H9 (cell line): ENCODE measurements around the gene CDC45. TPM values are rescaled to one million over a fixed set of nuclear protein-coding genes. Genes with fewer than 3 reads are reported as not detected.

Source experiments
- DNase-seq: peaks from one replicate; pipeline ENCODE4 v3.0.0-alpha.2; 2017
- H2AFZ ChIP-seq: one replicate; pipeline ENCODE4 v1.6.1; 2013; ENCODE audit warnings: mild to moderate bottlenecking, low read length, control low read depth, moderate library complexity
- H2AK5ac ChIP-seq: 2 replicates; pipeline ENCODE4 v1.6.1; 2013; ENCODE audit warnings: low read length, control low read depth, mixed read lengths; ENCODE audit not compliant: insufficient read length
- H2BK120ac ChIP-seq: one replicate; pipeline ENCODE4 v1.6.1; 2013; ENCODE audit warnings: low read depth, mild to moderate bottlenecking, low read length, control low read depth, inconsistent platforms; ENCODE audit not compliant: poor library complexity, severe bottlenecking
- H2BK12ac ChIP-seq: 2 replicates; pipeline ENCODE4 v1.6.1; 2013; ENCODE audit warnings: low read length, control low read depth, mixed read lengths, low read depth; ENCODE audit not compliant: insufficient read length
- H2BK15ac ChIP-seq: 2 replicates; pipeline ENCODE4 v1.6.1; 2013; ENCODE audit warnings: low read depth, low read length, control low read depth
- H2BK20ac ChIP-seq: one replicate; pipeline ENCODE4 v1.6.1; 2013; ENCODE audit warnings: low read depth, mild to moderate bottlenecking, low read length, control low read depth, inconsistent platforms; ENCODE audit not compliant: poor library complexity, severe bottlenecking
- H2BK5ac ChIP-seq: 2 replicates; pipeline ENCODE4 v1.6.1; 2013; ENCODE audit warnings: low read length, control low read depth, mixed read lengths; ENCODE audit not compliant: insufficient read length
- H3K14ac ChIP-seq: 2 replicates; pipeline ENCODE4 v1.6.1; 2013; ENCODE audit warnings: low read length, control low read depth; ENCODE audit not compliant: insufficient read depth
- H3K18ac ChIP-seq: 2 replicates; pipeline ENCODE4 v1.6.1; 2013; ENCODE audit warnings: low read depth, mild to moderate bottlenecking, mixed read lengths, low read length, control low read depth; ENCODE audit not compliant: insufficient read length
- H3K23ac ChIP-seq: 2 replicates; pipeline ENCODE4 v1.6.1; 2013; ENCODE audit warnings: low read length, control low read depth, mixed read lengths, low read depth; ENCODE audit not compliant: insufficient read length
- H3K23me2 ChIP-seq: 2 replicates; pipeline ENCODE4 v1.6.1; 2013; ENCODE audit warnings: low read depth, mild to moderate bottlenecking, mixed read lengths, low read length, control low read depth; ENCODE audit not compliant: insufficient read length, poor library complexity, severe bottlenecking
- H3K27ac ChIP-seq: 2 replicates; pipeline ENCODE4 v1.5.1; 2013; ENCODE audit warnings: low read length, control low read depth, mixed read lengths, low read depth; ENCODE audit not compliant: insufficient read length
- H3K27me3 ChIP-seq: 2 replicates; pipeline ENCODE4 v1.6.1; 2013; ENCODE audit warnings: low read length, control low read depth, inconsistent platforms; ENCODE audit not compliant: insufficient read depth
- H3K4ac ChIP-seq: 2 replicates; pipeline ENCODE4 v1.6.1; 2013; ENCODE audit warnings: low read depth, mild to moderate bottlenecking, control low read depth, inconsistent platforms, low read length, moderate library complexity
- H3K4me1 ChIP-seq: 2 replicates; pipeline ENCODE4 v1.6.1; 2013; ENCODE audit warnings: low read length, control low read depth, inconsistent platforms; ENCODE audit not compliant: insufficient read depth
- H3K4me2 ChIP-seq: 2 replicates; pipeline ENCODE4 v1.6.1; 2013; ENCODE audit warnings: low read length, control low read depth, mixed read lengths; ENCODE audit not compliant: insufficient read length, insufficient read depth
- H3K56ac ChIP-seq: 2 replicates; pipeline ENCODE4 v1.6.1; 2013; ENCODE audit warnings: low read depth, mild to moderate bottlenecking, mixed read lengths, low read length, control low read depth; ENCODE audit not compliant: insufficient read length
- H3K79me1 ChIP-seq: 2 replicates; pipeline ENCODE4 v1.6.1; 2013; ENCODE audit warnings: low read depth, mild to moderate bottlenecking, moderate library complexity, low read length, control low read depth, inconsistent platforms; ENCODE audit not compliant: insufficient read depth, poor library complexity, severe bottlenecking
- H3K79me2 ChIP-seq: 2 replicates; pipeline ENCODE4 v1.6.1; 2013; ENCODE audit warnings: low read length, control low read depth, inconsistent platforms; ENCODE audit not compliant: insufficient read depth
- H3K9ac ChIP-seq: 2 replicates; pipeline ENCODE4 v1.6.1; 2013; ENCODE audit warnings: low read length, control low read depth, mixed read lengths; ENCODE audit not compliant: insufficient read length; ENCODE audit errors: extremely low read depth
- H3K9me3 ChIP-seq: one replicate; pipeline ENCODE4 v1.6.1; 2013; ENCODE audit warnings: low read depth, low read length, inconsistent platforms; ENCODE audit not compliant: control insufficient read depth
- H3T11ph ChIP-seq: one replicate; pipeline ENCODE4 v1.6.1; 2013; ENCODE audit warnings: mild to moderate bottlenecking, low read length, control low read depth, inconsistent platforms
- H4K20me1 ChIP-seq: one replicate; pipeline ENCODE4 v1.6.1; 2013; ENCODE audit not compliant: control insufficient read depth, insufficient read length, insufficient read depth
- H4K5ac ChIP-seq: 2 replicates; pipeline ENCODE4 v1.6.1; 2013; ENCODE audit warnings: low read depth, mild to moderate bottlenecking, mixed read lengths, low read length, control low read depth; ENCODE audit not compliant: insufficient read length
- H4K8ac ChIP-seq: replicated peaks from 2 replicates; pipeline ENCODE4 v1.6.1; 2013; ENCODE audit warnings: low read length, control low read depth, mixed read lengths, low read depth; ENCODE audit not compliant: insufficient read length
- H4K91ac ChIP-seq: 2 replicates; pipeline ENCODE4 v1.6.1; 2013; ENCODE audit warnings: low read depth, mild to moderate bottlenecking, moderate library complexity, mixed read lengths, low read length, control low read depth; ENCODE audit not compliant: insufficient read length
- H3K27ac Mint-ChIP-seq, 3 experiments: 2 replicates in 2 of 3; 3 replicates in 1 of 3; pipeline ENCODE4 v1.8.0; 2020 to 2021; ENCODE audit warnings: mixed read lengths in 3 of 3, mild to moderate bottlenecking in 1 of 3, moderate library complexity in 1 of 3
- H3K27me3 Mint-ChIP-seq: 2 replicates; pipeline ENCODE4 v1.8.0; 2021; ENCODE audit warnings: low read depth, mild to moderate bottlenecking, moderate library complexity, mixed read lengths
- H3K36me3 Mint-ChIP-seq, 3 experiments: 2 replicates in 2 of 3; 3 replicates in 1 of 3; pipeline ENCODE4 v1.8.0; 2020 to 2021; ENCODE audit warnings: low read depth in 3 of 3, mixed read lengths in 3 of 3; ENCODE audit not compliant: insufficient read depth in 1 of 3
- H3K4me1 Mint-ChIP-seq, 2 experiments: 2 replicates each; pipeline ENCODE4 v1.8.0; 2020; ENCODE audit warnings: mixed read lengths in 2 of 2
- H3K4me3 Mint-ChIP-seq, 2 experiments: 2 replicates in 1 of 2; 3 replicates in 1 of 2; pipeline ENCODE4 v1.8.0; 2020 to 2021; ENCODE audit warnings: mild to moderate bottlenecking in 2 of 2, mixed read lengths in 2 of 2, moderate library complexity in 1 of 2
- H3K9me3 Mint-ChIP-seq, 2 experiments: 2 replicates in 1 of 2; 3 replicates in 1 of 2; pipeline ENCODE4 v1.8.0; 2020; ENCODE audit warnings: mild to moderate bottlenecking in 2 of 2, mixed read lengths in 2 of 2, moderate library complexity in 1 of 2
- WGBS: extraction: QIAGEN DNeasy Blood & Tissue Kit; methylation state at CpG from one replicate; pipeline ENCODE4 v1.1.7; 2013; ENCODE audit warnings: missing lambda C conversion rate, low lambda C conversion rate, mixed read lengths; ENCODE audit not compliant: insufficient read length; ENCODE audit errors: extremely low coverage; 5-methylcytosine and 5-hydroxymethylcytosine counted together
- total RNA-seq: library from RNA; stranded (reverse); gene quantifications from 2 replicates; pipeline ENCODE4 v1.2.1, GENCODE V29; 2021
- TF ChIP-seq, protein P1 (sequence below): fragments of 200-600 bp; sonication (generic); conservative IDR thresholded peaks from 3 replicates; pipeline ENCODE4 v1.8.0; 2021; ENCODE audit warnings: antibody characterized with exemption, mild to moderate bottlenecking

Gene CDC45
- total RNA-seq, 1 experiment from 2014 or later: 35.7 TPM

DNA sequence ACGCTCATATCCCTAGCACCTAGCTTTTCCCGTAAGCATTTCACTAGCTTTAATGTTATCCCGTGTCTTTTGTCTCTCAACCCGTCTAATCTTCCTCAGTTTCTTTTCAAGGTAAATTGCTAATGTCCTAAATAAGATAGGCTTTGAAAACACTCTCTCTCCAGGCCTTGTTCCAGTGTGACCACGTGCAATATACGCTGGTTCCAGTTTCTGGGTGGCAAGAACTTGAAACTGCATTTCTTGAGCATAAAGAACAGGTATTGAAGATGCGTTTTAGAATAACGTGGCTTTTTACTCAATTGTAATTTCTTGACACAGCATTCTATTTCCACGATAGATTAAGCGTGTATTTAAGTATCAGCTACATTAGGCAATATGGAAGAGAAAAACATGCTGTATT is 1.1 kb downstream of the CDC45 start:
- H3K27ac Mint-ChIP-seq: no peak overlapping the region; a peak in 1 of 7 replicates

More for the DNA sequence above, 1.1 kb downstream of the CDC45 start:
- no peak overlapping the region for H3T11ph ChIP-seq
- H3K27ac ChIP-seq: no peak overlapping the region
- H3K27me3 Mint-ChIP-seq: no peaks in the 10 kb centered on the region; the same call in 1 of the 2 replicates
- H3K18ac ChIP-seq: no peak overlapping the region
- WGBS: no CpG with 5 or more reads among the region's 10 CpGs
- no peak overlapping the region for H4K5ac ChIP-seq
- H3K27me3 ChIP-seq: no peaks in the 10 kb centered on the region
- H3K56ac ChIP-seq: no peak overlapping the region
- no peak overlapping the region for H4K8ac ChIP-seq
- no peaks in the 10 kb centered on the region for H3K9me3 ChIP-seq
- H3K36me3 Mint-ChIP-seq: peaks cover 21 to 40% (median 33%) of the 10 kb centered on the region in 3 experiments
- H3K4me1 Mint-ChIP-seq: peaks cover 20% of the 10 kb centered on the region in 2 experiments
- H2BK12ac ChIP-seq: no peak overlapping the region
- no peak overlapping the region for H2BK120ac ChIP-seq
- H3K79me2 ChIP-seq: peaks cover 20% of the 10 kb centered on the region; the same call in 1 of the 2 replicates
- H2BK15ac ChIP-seq: no peak overlapping the region
- H3K4me1 ChIP-seq: peaks cover 3% of the 10 kb centered on the region
- H3K4me2 ChIP-seq: peak overlapping the region; percentile 75
- H2AK5ac ChIP-seq: no peak overlapping the region
- no peak overlapping the region for H3K23ac ChIP-seq
- peak overlapping the region; percentile 98 for H3K4me3 Mint-ChIP-seq
- no peak overlapping the region for H2BK5ac ChIP-seq
- H2AFZ ChIP-seq: no peak overlapping the region
- H3K9ac ChIP-seq: peak overlapping the region; percentile 94
- no peaks in the 10 kb centered on the region for H3K9me3 Mint-ChIP-seq
- TF ChIP-seq, protein P1, sequence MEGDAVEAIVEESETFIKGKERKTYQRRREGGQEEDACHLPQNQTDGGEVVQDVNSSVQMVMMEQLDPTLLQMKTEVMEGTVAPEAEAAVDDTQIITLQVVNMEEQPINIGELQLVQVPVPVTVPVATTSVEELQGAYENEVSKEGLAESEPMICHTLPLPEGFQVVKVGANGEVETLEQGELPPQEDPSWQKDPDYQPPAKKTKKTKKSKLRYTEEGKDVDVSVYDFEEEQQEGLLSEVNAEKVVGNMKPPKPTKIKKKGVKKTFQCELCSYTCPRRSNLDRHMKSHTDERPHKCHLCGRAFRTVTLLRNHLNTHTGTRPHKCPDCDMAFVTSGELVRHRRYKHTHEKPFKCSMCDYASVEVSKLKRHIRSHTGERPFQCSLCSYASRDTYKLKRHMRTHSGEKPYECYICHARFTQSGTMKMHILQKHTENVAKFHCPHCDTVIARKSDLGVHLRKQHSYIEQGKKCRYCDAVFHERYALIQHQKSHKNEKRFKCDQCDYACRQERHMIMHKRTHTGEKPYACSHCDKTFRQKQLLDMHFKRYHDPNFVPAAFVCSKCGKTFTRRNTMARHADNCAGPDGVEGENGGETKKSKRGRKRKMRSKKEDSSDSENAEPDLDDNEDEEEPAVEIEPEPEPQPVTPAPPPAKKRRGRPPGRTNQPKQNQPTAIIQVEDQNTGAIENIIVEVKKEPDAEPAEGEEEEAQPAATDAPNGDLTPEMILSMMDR: no peak
- no peak overlapping the region for H4K91ac ChIP-seq
- no peaks in the 10 kb centered on the region for H3K79me1 ChIP-seq
- no peak overlapping the region for H2BK20ac ChIP-seq
- H4K20me1 ChIP-seq: no peaks in the 10 kb centered on the region
- DNase-seq: no peak
- no peak overlapping the region for H3K14ac ChIP-seq
- no peak overlapping the region for H3K4ac ChIP-seq
- H3K23me2 ChIP-seq: peaks cover 13% of the 10 kb centered on the region
